Tibial artery (tissue), 4 donors: ENCODE results near the gene MUC5AC.
"Not testable (repeated sequence)": the region's sequence is repeated elsewhere in the genome, so short reads cannot be mapped to it uniquely, and the experiment has no call there.

Source experiments
- DNase-seq, 2 donors: peaks; one replicate each; pipeline ENCODE4 v3.0.0-alpha.2; 2019
- H3K27ac ChIP-seq, 2 donors: fragments of 200-600 bp; sonication (generic) in 1 of 2; 1 replicate in 1 of 2; 2 replicates in 1 of 2; pipeline ENCODE4 v1.5.1; 2018 to 2019; ENCODE audit warnings: mild to moderate bottlenecking in 1 of 2
- H3K27me3 ChIP-seq, 2 donors: fragments of 200-600 bp; sonication (generic) in 1 of 2; one replicate each; pipeline versions ENCODE4 v1.5.1 to v1.6.0; 2016 to 2019
- H3K36me3 ChIP-seq, 3 donors: fragments of 200-600 bp; sonication (generic) in 2 of 3; one replicate each; pipeline ENCODE4 v1.5.1; 2016 to 2019; ENCODE audit warnings: mild to moderate bottlenecking in 2 of 3
- H3K4me1 ChIP-seq, 4 donors: fragments of 200-600 bp; sonication (generic) in 2 of 4; 1 replicate in 3 of 4; 2 replicates in 1 of 4; pipeline ENCODE4 v1.5.1; 2016 to 2019
- H3K4me3 ChIP-seq, 2 donors: fragments of 200-600 bp; sonication (generic) in 1 of 2; 1 replicate in 1 of 2; 2 replicates in 1 of 2; pipeline ENCODE4 v1.5.1; 2018 to 2019; ENCODE audit warnings: mild to moderate bottlenecking in 2 of 2
- H3K9me3 ChIP-seq, 3 donors: fragments of 200-600 bp; sonication (generic) in 1 of 3; one replicate each; pipeline ENCODE4 v1.5.1; 2016 to 2019
- intact Hi-C: fragments of 100-400 bp; cut with DNase I; formaldehyde crosslinking; loops from one replicate; pipeline ENCODE4 v1.15.0; 2023; ENCODE audit warnings: low total_unique reads
- TF ChIP-seq, protein P1 (sequence below), 2 experiments: fragments of 200-600 bp in 1 of 2; fragments of 450-650 bp in 1 of 2; IDR thresholded peaks; one replicate each; pipeline ENCODE4 v1.5.1; 2017 to 2019; ENCODE audit warnings: antibody characterized with exemption in 2 of 2, mild to moderate bottlenecking in 1 of 2, moderate library complexity in 1 of 2

Gene MUC5AC

DNA sequence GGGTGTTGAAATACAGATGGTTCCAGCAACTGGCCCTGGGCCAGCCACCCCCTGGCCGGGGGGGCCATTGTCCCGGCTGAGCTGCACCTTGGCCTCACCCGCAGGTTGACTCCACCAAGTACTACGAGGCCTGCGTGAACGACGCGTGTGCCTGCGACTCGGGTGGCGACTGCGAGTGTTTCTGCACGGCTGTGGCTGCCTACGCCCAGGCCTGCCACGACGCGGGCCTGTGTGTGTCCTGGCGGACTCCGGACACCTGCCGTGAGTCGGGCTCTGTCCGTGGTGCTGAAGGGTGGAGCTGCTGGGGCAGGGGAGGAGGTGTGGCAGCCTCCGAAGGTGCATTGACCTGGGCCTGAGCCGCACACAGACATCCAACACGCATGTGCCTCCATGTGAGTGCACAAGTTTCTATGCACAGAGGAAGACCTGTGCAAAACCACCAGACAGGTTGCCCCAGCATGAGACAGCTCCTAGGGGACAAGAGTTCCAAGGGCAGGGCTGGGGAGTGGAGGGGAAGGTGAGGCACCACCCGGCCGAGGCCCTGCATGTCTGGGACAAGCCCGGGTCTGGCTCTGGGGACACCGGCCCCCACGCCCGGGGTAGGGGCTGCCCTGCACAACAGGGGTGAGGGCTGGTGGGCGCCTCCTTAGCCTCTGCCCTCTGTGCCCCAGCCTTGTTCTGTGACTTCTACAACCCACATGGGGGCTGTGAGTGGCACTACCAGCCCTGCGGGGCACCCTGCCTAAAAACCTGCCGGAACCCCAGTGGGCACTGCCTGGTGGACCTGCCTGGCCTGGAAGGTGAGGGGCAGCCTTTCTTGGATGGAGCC, 81.2 kb downstream of the MUC5AC start:
- no peaks in the 10 kb centered on the region for H3K27me3 ChIP-seq
- no peaks in the 10 kb centered on the region for H3K9me3 ChIP-seq
- no peak overlapping the region for H3K27ac ChIP-seq
- no peak for DNase-seq
- no peak overlapping the region for H3K4me3 ChIP-seq
- H3K4me1 ChIP-seq, result no peaks in the 10 kb centered on the region
- intact Hi-C loops, result no loop called here
- TF ChIP-seq, protein P1, sequence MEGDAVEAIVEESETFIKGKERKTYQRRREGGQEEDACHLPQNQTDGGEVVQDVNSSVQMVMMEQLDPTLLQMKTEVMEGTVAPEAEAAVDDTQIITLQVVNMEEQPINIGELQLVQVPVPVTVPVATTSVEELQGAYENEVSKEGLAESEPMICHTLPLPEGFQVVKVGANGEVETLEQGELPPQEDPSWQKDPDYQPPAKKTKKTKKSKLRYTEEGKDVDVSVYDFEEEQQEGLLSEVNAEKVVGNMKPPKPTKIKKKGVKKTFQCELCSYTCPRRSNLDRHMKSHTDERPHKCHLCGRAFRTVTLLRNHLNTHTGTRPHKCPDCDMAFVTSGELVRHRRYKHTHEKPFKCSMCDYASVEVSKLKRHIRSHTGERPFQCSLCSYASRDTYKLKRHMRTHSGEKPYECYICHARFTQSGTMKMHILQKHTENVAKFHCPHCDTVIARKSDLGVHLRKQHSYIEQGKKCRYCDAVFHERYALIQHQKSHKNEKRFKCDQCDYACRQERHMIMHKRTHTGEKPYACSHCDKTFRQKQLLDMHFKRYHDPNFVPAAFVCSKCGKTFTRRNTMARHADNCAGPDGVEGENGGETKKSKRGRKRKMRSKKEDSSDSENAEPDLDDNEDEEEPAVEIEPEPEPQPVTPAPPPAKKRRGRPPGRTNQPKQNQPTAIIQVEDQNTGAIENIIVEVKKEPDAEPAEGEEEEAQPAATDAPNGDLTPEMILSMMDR (IDR thresholded peaks at IDR 0.05), result no peak
- H3K36me3 ChIP-seq, result no peaks in the 10 kb centered on the region

DNA sequence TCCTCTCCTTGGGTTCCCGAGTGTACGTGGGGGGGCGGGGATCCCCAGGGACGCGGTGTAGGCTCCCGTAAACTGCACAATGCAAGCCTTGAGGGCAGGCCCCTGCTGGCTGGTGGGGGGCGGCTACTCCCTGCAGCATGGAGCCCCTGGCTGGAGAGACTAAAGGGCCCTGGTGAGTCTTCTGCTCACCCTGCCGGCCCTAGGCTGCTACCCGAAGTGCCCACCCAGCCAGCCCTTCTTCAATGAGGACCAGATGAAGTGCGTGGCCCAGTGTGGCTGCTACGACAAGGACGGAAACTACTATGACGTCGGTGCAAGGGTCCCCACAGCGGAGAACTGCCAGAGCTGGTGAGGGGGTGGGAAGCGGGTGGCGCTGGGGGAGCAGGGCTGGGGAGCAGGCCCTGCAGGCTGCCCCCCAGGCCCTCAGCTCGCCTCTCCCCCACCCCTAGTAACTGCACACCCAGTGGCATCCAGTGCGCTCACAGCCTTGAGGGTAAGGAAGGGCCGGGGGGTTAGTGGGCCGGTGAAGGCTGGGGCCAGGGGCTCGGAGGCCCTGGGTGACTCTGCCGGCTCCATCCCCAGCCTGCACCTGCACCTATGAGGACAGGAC, 81.9 kb downstream of the MUC5AC start:
- H3K27ac ChIP-seq, result no peak overlapping the region
- no peaks in the 10 kb centered on the region for H3K36me3 ChIP-seq
- TF ChIP-seq, protein P1 (IDR thresholded peaks at IDR 0.05), result no peak
- intact Hi-C loops, result no loop called here
- no peaks in the 10 kb centered on the region for H3K27me3 ChIP-seq
- H3K9me3 ChIP-seq, result no peaks in the 10 kb centered on the region
- no peaks in the 10 kb centered on the region for H3K4me1 ChIP-seq
- H3K4me3 ChIP-seq, result no peak overlapping the region
- DNase-seq, result no peak

DNA sequence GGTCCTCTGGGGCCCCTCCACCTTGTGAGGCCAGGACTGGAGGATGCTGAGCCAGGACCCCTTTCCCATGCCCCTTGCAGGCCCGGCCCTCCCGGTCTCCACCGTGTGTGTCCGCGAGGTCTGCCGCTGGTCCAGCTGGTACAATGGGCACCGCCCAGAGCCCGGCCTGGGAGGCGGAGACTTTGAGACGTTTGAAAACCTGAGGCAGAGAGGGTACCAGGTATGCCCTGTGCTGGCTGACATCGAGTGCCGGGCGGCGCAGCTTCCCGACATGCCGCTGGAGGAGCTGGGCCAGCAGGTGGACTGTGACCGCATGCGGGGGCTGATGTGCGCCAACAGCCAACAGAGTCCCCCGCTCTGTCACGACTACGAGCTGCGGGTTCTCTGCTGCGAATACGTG, 83.0 kb downstream of the MUC5AC start:
- intact Hi-C loops, result no loop called here
- Histone ChIP-seq H3K36me3 (no peaks in the 10 kb centered on the region), H3K27ac (no peak overlapping the region), H3K27me3 (no peaks in the 10 kb centered on the region), H3K9me3 (no peaks in the 10 kb centered on the region), H3K4me1 (no peaks in the 10 kb centered on the region), H3K4me3 (no peak overlapping the region)
- no peak for DNase-seq
- TF ChIP-seq, protein P1 (IDR thresholded peaks at IDR 0.05), result no peak

DNA sequence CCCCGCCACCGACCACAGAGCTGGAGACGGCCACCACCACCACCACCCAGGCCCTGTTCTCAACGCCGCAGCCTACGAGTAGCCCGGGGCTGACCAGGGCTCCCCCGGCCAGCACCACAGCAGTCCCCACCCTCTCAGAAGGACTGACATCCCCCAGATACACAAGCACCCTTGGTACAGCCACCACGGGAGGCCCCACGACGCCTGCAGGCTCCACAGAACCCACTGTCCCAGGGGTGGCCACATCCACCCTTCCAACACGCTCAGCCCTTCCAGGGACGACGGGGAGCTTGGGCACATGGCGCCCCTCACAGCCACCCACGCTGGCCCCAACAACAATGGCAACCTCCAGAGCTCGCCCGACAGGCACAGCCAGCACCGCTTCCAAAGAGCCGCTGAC, 84.0 kb downstream of the MUC5AC start:
- Histone ChIP-seq H3K4me1 (no peaks in the 10 kb centered on the region), H3K27me3 (no peaks in the 10 kb centered on the region), H3K4me3 (no peak overlapping the region), H3K9me3 (no peaks in the 10 kb centered on the region), H3K36me3 (no peaks in the 10 kb centered on the region), H3K27ac (no peak overlapping the region)
- TF ChIP-seq, protein P1 (IDR thresholded peaks at IDR 0.05), result no peak
- intact Hi-C loops, result no loop called here
- no peak for DNase-seq

DNA sequence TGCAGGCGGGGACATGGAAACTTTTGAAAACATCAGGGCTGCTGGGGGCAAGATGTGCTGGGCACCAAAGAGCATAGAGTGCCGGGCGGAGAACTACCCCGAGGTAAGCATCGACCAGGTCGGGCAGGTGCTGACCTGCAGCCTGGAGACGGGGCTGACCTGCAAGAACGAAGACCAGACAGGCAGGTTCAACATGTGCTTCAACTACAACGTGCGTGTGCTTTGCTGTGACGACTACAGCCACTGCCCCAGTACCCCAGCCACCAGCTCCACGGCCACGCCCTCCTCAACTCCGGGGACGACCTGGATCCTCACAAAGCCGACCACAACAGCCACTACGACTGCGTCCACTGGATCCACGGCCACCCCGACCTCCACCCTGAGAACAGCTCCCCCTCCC, 84.5 kb downstream of the MUC5AC start:
- H3K9me3 ChIP-seq, result no peaks in the 10 kb centered on the region
- H3K36me3 ChIP-seq, result no peaks in the 10 kb centered on the region
- TF ChIP-seq, protein P1 (IDR thresholded peaks at IDR 0.05), result no peak
- H3K4me3 ChIP-seq, result no peak overlapping the region
- intact Hi-C loops, result no loop called here
- no peak overlapping the region for H3K27ac ChIP-seq
- no peaks in the 10 kb centered on the region for H3K27me3 ChIP-seq
- no peak for DNase-seq
- H3K4me1 ChIP-seq, result no peaks in the 10 kb centered on the region

DNA sequence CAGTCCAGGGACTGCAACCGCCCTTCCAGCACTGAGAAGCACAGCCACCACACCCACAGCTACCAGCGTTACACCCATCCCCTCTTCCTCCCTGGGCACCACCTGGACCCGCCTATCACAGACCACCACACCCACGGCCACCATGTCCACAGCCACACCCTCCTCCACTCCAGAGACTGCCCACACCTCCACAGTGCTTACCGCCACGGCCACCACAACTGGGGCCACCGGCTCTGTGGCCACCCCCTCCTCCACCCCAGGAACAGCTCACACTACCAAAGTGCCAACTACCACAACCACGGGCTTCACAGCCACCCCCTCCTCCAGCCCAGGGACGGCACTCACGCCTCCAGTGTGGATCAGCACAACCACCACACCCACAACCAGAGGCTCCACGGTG, 85.0 kb downstream of the MUC5AC start:
- H3K27me3 ChIP-seq, H3K4me1 ChIP-seq, H3K27ac ChIP-seq, intact Hi-C loops, H3K36me3 ChIP-seq, H3K9me3 ChIP-seq, DNase-seq, H3K4me3 ChIP-seq: not testable (repeated sequence)

DNA sequence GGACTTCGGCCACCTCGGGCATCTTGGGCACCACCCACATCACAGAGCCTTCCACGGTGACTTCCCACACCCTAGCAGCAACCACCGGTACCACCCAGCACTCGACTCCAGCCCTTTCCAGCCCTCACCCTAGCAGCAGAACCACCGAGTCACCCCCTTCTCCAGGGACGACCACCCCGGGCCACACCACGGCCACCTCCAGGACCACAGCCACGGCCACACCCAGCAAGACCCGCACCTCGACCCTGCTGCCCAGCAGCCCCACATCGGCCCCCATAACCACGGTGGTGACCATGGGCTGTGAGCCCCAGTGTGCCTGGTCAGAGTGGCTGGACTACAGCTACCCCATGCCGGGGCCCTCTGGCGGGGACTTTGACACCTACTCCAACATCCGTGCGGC, 85.8 kb downstream of the MUC5AC start:
- intact Hi-C loops, DNase-seq: not testable (repeated sequence)

DNA sequence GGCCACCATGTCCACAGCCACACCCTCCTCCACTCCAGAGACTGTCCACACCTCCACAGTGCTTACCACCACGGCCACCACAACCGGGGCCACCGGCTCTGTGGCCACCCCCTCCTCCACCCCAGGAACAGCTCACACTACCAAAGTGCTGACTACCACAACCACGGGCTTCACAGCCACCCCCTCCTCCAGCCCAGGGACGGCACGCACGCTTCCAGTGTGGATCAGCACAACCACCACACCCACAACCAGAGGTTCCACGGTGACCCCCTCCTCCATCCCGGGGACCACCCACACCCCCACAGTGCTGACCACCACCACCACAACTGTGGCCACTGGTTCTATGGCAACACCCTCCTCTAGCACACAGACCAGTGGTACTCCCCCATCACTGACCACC, 86.8 kb downstream of the MUC5AC start:
- H3K4me3 ChIP-seq, H3K36me3 ChIP-seq, intact Hi-C loops, H3K9me3 ChIP-seq, DNase-seq, H3K4me1 ChIP-seq, H3K27ac ChIP-seq, H3K27me3 ChIP-seq: not testable (repeated sequence)

More for the DNA sequence above, 85.8 kb downstream of the MUC5AC start:
- H3K36me3 ChIP-seq, H3K27me3 ChIP-seq, H3K27ac ChIP-seq, H3K9me3 ChIP-seq, H3K4me1 ChIP-seq, H3K4me3 ChIP-seq: not testable (repeated sequence)

DNA sequence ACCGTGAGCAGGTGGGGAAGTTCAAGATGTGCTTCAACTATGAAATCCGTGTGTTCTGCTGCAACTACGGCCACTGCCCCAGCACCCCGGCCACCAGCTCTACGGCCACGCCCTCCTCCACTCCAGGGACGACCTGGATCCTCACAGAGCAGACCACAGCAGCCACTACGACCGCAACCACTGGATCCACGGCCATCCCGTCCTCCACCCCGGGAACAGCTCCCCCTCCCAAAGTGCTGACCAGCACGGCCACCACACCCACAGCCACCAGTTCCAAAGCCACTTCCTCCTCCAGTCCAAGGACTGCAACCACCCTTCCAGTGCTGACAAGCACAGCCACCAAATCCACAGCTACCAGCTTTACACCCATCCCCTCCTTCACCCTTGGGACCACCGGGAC, 88.0 kb downstream of the MUC5AC start:
- H3K27ac ChIP-seq, H3K4me3 ChIP-seq, H3K36me3 ChIP-seq, H3K27me3 ChIP-seq, intact Hi-C loops, DNase-seq, H3K9me3 ChIP-seq, H3K4me1 ChIP-seq: not testable (repeated sequence)
